ENCODE results near the gene ROPN1B.
A peak's percentile ranks its signal among the peaks of the same experiment; 100 is the strongest.
"Not testable (repeated sequence)": the region's sequence is repeated elsewhere in the genome, so short reads cannot be mapped to it uniquely, and the experiment has no call there.

ROPN1B gene

DNA sequence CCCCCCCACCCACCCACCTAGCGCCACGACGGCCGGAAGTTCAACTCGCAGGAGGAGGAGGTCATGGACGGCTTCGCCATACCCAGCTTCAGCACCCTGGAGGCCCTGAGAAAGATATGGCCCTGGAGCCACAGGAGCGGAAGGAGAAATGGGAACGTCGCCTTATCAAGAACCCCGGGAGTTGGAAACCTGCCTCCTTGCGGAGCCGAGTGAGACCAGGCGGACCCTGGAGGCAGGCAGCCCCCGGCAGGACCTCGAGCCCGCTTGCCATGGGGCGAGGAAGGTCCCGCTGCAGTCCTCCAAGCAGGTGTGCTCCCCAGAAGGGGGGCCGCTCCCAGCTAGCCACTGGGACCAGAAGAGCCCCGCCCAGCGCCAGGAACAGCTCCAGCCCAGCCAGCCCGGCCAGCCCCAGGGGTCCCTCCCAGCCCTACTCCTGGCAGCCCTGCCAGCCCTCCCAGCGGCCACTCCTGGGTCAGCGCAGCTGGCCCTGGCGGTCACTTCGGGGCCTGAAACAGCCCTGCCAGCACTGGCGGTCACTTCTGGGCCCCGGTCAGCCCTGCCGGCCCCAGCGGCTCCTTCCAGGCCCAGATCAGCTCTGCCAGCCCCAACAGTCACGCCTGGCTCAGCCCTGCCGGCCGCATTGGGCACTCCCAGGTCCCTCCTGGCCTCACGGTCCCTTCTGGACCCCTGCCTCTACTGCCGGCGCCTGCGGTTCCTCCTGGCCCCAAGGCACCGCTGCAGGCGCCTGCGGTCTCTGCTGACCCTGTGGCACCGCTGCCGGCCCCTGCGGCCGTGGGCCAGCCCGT is 10.3 kb upstream of the ROPN1B start:
- no peak for DNase-seq

- DNase-seq = no peak
Observed at GRCh38 chr3:125959317-125960065, 9.5 kb upstream of the ROPN1B start.

GRCh38 chr3:125960066-125960424 is 8.9 kb upstream of the ROPN1B start:
- DNase-seq = no peak

- no peak for DNase-seq
Observed at GRCh38 chr3:125960456-125961288, 8.3 kb upstream of the ROPN1B start.

- no peak for DNase-seq
Observed at GRCh38 chr3:125961289-125961589, 7.7 kb upstream of the ROPN1B start.

GRCh38 chr3:125963834-125964233 is 5.1 kb upstream of the ROPN1B start:
- not testable (repeated sequence) for DNase-seq

DNA sequence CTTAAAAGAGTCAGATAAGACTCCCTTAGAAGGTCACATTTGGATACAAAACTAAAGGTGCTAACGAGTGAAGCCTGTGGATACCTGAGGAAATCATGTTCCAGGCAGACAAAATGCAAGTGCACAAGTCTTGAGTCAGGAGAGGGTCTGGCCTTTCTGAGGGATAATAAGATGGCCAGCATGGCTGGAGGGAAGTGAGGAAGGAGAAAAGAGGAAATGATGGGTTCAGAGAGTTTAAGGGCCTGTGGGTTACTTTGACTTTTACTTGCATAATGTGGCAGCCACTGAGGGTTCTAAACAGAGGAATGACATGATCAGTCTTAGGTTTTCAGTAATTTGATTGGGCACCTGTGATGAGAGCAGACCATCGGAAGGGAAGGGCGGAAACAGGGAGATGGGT is 3.5 kb upstream of the ROPN1B start:
- DNase-seq = no peak

DNA sequence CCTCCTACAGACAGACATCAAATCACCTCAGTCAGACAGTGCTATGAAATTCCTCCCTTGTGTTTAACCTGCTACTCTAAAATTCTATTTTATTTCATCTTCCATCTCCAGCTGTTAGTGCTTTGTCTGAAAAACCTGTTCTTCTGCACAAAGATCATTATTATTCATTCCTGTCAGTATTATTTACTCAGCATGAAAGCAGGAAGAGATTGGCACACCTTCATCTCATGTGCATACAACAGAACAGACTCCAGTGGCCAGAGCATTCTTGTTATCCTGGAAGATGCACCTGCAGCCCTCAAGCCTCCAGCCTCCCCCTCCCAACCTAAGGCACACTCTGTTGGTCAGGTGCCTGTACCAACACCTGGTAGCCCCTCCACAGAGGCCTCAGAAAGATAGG is 1.8 kb upstream of the ROPN1B start:
- DNase-seq = no peak

- DNase-seq = not testable (repeated sequence)
Observed at GRCh38 chr3:125968121-125968520, 857 bp upstream of the ROPN1B start.

- peak; percentile 50 for DNase-seq
Observed at GRCh38 chr3:125971997-125972944, 3.3 kb downstream of the ROPN1B start.

- DNase-seq = not testable (repeated sequence)
Observed at GRCh38 chr3:125975245-125976002, 6.4 kb downstream of the ROPN1B start.

DNA sequence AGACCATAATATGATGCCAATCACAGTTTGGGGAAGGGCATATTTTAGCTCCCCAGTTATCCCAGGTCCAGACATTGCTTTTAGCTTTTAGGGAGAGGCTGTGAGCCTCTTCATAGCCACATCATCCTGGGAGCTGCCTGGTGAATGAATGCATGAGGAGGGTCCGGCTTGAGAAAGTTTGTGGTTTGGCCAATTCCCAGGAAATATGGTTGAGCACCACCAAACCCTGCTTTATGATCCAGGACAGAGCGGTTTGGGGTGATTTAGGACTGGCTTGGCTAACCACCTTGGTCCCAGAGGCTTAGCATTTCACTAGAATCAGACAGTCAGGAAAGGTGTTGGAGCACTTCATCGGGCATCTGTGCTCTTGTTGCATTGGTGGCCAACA is 7.0 kb downstream of the ROPN1B start:
- not testable (repeated sequence) for DNase-seq

DNA sequence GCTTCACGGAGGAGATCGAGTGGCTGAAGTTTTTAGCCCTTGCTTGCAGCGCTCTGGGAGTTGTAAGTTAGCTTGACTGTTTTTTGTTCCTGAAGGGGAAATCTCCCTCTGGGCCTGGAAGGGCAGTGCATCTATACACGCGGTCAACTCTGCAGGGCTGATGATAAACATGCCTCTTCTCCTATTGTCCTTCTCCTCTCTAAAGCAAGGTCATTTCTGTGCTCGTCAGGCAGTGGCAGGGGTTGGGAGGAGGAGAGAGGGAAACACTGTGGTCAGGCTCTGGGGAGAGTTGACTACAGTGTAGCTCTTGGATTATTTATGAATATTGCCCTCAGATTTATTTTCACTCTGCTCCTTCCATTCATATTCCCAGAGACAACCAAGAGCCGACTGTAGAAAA is 8.1 kb downstream of the ROPN1B start:
- DNase-seq = not testable (repeated sequence)

GRCh38 chr3:125984951-125985350 is 16.0 kb downstream of the ROPN1B start:
- DNase-seq = not testable (repeated sequence)

DNA sequence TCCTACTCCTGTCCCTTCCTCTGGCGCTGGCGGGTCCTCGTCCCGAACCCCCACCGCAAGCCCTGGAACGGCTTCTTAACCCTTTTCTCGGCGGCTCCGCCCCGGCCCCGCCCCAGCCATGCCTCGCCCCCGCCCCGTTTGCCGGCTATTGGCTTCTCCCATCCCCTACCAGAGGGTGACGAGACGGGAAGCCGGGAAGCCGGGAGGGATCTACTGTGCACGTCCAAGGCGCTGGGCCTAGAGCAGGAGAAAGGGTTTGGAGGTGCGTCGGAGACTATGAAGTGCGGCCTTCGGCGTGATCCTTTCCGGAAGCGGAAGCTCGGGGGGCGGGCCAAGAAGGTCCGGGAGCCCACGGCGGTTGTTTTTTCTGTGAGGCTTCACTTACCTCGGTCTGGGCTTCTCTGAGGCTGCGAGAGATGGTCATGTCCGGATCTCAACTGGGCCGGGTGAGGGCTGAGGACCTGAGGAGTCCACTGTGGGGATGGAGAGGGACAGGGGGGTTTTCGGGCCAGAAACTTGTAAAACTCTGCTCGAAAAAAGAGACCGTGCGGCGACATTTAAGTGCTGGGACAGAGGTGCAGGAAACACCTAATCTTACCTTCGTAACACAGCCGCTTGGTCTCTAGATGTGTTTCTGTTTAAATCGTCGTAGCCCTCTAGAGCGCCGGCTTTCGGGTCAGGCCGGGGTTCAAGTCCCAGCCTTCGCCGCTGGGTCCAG is 21.4 kb downstream of the ROPN1B start:
- peak; percentile 78 for DNase-seq

DNA sequence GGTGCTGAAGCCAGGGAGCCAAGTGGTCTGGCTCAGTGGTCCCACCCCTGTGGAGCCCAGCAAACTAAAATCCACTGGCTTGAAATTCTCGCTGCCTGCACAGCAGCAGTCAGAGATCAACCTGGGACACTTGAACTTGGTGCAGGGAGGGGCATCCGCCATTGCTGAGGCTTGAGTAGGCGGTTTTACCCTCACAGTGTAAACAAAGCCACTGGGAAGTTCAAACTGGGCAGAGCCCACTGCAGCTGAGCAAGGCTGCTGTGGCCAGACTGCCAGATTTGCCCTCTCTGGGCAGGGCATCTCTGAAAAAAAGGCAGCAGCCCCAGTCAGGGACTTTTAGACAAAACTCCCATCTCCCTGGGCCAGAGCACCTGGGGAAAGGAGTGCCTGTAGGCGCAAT is 27.8 kb downstream of the ROPN1B start:
- DNase-seq = not testable (repeated sequence)

GRCh38 chr3:126002189-126002588 is 33.2 kb downstream of the ROPN1B start:
- no peak for DNase-seq

GRCh38 chr3:126003447-126004190 is 34.6 kb downstream of the ROPN1B start:
- DNase-seq = no peak

- no peak for DNase-seq
Observed at GRCh38 chr3:126004217-126004616, 35.2 kb downstream of the ROPN1B start.

- no peak for DNase-seq
Observed at GRCh38 chr3:126004692-126005091, 35.7 kb downstream of the ROPN1B start.

Measured in activated CD4-positive, alpha-beta T cell treated with anti-CD3 and anti-CD28 coated beads, Interleukin-2, Interleukin-6, amounts not matched to agents 100 ng/mL and 50 ng/mL, durations not matched to agents 16 hours and 8 hours (primary cell).